ENCODE data around the gene EMID1.

- TF ChIP-seq ATF3 (CRISPR knock-in tag; conservative IDR thresholded peaks at IDR 0.05) (no peak), CTCF (IDR thresholded peaks at IDR 0.05) (no peak), NFE2L1 (CRISPR knock-in tag; IDR thresholded peaks at IDR 0.05) (no peak), TCF7 (CRISPR knock-in tag; IDR thresholded peaks at IDR 0.05; ENCODE audit: low read depth) (no peak), ARID4B (CRISPR knock-in tag; IDR thresholded peaks at IDR 0.05; ENCODE audit: borderline replicate concordance) (no peak), KAT7 (CRISPR knock-in tag; IDR thresholded peaks at IDR 0.05; ENCODE audit: borderline replicate concordance) (no peak), MAX (CRISPR knock-in tag; IDR thresholded peaks at IDR 0.05) (no peak), PRDM15 (CRISPR knock-in tag; IDR thresholded peaks at IDR 0.05) (no peak), SMAD4 (CRISPR knock-in tag; IDR thresholded peaks at IDR 0.05) (no peak), NR3C1 (CRISPR knock-in tag; conservative IDR thresholded peaks at IDR 0.05; ENCODE audit: low read depth) (no peak), SP1 (CRISPR knock-in tag; conservative IDR thresholded peaks at IDR 0.05) (no peak), PREB (CRISPR knock-in tag; IDR thresholded peaks at IDR 0.05; ENCODE audit: borderline replicate concordance) (no peak), USF2 (CRISPR knock-in tag; IDR thresholded peaks at IDR 0.05) (no peak)
Observed at GRCh38 chr22:29305836-29306174, 100.1 kb downstream of the EMID1 start.

Measured in WTC11 (cell line).